Astrocyte (in vitro differentiated cells and primary cell): ENCODE results near the gene CNN3.

Source experiments
- EZH2 ChIP-seq: IDR thresholded peaks from 2 replicates; pipeline ENCODE4 v1.6.1; 2012; ENCODE audit warnings: mild to moderate bottlenecking, low read length, inconsistent platforms; ENCODE audit not compliant: insufficient read depth
- TF ChIP-seq, protein P1 (sequence below): IDR thresholded peaks from 2 replicates; pipeline ENCODE4 v1.5.1; 2011; ENCODE audit warnings: low read depth, mild to moderate bottlenecking, inconsistent platforms, low read length, moderate library complexity; ENCODE audit not compliant: insufficient read depth

DNA sequence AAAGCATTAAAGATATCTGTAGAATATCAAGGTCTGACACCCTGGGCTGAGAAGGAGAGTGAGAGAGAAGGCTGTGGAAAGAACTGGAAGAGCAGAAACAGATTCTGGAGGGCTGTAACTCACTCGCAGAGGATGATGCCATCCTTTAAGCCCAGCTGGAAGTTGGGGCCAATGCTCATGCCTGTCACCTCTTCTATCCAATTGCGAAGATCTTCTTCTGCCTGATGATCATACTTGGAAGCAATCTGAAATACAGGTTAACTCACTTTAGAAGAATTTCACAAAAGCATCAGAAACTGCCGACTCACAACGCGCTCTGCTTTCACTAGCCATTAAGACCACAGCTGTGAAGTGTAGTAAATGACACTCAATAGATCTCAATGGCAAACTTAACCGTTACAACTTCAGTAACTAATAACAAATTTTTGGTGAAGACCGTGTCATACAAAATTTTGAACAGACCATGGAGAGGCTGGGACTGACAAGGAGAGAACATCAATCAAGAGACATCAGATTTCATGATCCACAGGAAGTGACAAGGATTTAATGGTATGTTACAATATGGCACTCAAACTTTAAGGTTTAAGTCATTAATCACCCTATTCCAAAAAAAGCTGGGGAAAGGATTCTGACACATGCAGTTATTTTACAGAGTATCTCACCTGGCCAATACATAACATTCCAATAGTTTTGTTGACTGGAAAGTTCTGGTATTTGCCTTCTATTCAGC is 23.5 kb downstream of the CNN3 start:
- TF ChIP-seq, protein P1, sequence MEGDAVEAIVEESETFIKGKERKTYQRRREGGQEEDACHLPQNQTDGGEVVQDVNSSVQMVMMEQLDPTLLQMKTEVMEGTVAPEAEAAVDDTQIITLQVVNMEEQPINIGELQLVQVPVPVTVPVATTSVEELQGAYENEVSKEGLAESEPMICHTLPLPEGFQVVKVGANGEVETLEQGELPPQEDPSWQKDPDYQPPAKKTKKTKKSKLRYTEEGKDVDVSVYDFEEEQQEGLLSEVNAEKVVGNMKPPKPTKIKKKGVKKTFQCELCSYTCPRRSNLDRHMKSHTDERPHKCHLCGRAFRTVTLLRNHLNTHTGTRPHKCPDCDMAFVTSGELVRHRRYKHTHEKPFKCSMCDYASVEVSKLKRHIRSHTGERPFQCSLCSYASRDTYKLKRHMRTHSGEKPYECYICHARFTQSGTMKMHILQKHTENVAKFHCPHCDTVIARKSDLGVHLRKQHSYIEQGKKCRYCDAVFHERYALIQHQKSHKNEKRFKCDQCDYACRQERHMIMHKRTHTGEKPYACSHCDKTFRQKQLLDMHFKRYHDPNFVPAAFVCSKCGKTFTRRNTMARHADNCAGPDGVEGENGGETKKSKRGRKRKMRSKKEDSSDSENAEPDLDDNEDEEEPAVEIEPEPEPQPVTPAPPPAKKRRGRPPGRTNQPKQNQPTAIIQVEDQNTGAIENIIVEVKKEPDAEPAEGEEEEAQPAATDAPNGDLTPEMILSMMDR: no peak
- TF ChIP-seq EZH2: no peak
